GM15510 (cell line): ENCODE data around the gene CD14.

Experiments
- POLR2A ChIP-seq: IDR thresholded peaks from 3 replicates; pipeline ENCODE4 v1.6.1; 2011; ENCODE audit warnings: borderline replicate concordance; ENCODE audit not compliant: insufficient read length; ENCODE audit errors: extremely low read depth

Gene CD14

DNA sequence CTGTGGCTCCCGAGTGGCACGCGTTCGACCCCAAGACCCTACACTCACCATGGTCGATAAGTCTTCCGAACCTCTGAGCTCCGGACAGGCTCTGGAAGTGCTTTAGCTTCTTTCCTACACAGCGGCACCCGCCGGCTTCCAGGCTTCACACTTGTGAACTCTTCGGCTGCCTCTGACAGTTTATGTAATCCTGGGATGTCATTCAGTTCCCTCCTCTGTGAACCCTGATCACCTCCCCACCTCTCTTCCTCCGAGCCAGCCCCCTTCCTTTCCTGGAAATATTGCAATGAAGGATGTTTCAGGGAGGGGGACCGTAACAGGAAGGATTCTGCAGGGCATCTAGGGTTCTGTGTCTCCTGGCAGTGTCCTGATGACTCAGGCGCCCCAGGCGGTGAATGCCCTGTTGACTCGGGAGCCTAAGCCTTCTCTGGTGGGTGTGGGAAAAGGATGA lies at the start of gene CD14:
Gene CD14 (minus strand): TSS at position 155 of the 451 bp plus-strand sequence. CDS start 104 bp downstream, at position 51.
- no peak for TF ChIP-seq POLR2A

DNA sequence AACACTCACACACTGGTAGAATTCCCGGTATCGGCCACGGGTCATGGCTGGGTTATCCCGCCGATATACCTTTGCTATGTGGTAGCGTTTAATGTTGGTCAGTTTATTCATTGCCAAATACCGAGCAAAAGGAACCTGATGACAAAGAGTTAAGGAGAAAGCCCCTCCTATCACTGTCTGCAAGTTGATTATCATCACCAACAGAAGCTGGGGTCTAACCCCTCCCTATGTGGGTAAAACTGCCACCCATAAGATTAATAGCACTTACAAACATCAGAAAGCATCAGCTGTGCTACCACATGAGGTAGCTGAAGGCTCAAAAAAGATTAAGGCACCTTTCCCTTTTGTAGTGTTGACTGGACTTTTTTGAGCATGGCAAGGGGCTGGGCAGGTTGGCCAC lies 46.0 kb upstream of the CD14 start:
- no peak for TF ChIP-seq POLR2A

DNA sequence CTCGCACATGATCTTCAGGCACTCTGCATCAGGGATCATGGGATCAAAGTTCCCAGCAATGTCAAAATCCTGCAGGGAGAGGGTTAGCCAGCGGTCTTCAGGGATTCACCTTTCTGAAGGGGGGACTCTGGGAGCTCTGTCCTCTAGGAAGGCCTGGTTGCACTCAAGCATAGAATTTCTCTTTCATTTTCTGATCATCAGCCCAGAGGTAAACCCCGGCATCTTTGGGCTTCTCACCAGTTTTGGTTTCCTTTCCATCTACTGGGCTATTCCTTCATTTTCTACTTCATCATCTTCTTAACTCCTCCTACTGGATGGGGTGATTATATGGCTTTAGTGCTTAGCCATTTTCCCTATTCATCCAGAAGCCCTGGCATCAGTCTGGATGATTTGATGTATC lies 45.0 kb upstream of the CD14 start:
- TF ChIP-seq POLR2A: no peak

DNA sequence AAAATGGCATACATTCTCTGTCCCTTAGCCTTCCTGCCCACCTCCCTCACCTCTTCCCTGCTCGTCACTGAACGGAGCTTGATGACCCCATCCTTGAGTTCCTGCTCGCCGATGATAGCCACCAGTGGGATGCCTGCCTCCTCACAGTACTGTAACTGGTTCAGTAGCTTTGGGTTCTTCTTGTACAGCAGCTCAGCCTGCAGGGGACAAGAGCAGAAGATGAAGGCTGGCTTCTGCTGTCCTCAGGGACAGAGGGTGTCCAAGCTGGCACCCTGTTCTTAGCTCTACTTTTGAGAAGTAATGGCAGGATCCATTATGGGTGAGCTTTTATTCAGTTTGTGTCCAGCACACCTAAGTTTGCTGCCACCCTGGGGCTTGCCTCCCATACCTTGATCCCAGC lies 41.7 kb upstream of the CD14 start:
- no peak for TF ChIP-seq POLR2A

DNA sequence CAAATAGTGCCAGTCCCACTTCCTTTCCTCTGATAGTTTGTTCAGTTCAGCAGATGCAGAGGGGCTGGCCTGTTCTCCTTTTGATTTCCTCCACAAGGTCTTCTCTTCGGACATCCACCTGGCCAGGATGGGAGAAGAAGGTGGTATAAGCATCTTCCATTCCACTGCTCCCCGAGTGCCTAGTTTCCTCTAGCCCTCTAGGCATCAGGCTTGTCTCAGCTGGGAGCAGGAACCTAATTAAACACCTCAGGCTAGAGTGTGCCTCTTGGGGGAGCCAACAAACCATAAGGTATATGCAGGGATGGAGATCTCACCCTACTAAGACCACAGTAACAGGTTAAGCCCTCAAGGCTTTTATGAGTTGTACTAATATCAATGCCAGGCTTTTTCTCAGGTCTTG lies 41.2 kb upstream of the CD14 start:
- no peak for TF ChIP-seq POLR2A

DNA sequence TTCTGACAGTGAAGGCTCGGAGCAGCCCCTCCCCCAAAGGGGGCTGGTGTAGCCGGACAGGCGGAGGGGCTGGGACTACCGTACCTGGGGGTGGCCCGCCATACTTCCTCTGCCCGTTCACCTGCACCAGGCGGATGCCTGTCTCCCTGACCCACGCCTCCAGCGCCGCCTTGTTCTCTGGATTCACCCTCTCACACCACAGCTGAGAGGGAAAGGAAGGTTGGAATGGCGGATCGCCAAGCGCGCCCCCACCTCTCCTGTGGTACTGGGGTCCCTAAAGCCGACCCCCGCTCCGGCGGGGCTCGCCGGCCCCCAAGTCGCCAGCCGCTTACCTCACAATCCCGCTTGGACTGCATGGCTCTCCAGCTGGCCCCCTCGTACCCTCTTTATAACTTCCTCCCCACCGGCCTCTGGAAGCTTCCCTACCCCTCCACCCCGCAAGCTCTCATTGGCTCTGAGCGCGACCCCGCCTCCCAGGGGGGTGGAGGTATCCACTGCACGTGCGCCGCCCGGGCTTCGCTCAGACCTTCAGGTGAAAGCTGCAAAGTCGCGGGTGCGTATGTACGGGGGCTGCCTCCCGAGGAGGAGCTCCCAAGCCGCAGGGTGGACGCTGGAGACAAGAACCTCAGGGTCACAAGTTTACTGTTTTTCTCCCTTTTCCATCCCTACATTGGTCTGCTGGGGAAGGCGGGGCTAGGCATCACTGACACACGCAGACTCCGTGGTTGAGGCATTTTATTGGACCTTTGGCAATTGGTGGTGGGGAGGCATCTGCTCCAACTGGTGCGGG lies 40.4 kb upstream of the CD14 start, which contains the start of gene DND1:
Gene DND1 (minus strand): TSS at position 390 of the 790 bp plus-strand sequence. CDS start 34 bp downstream, at position 356.
- TF ChIP-seq POLR2A: no peak

DNA sequence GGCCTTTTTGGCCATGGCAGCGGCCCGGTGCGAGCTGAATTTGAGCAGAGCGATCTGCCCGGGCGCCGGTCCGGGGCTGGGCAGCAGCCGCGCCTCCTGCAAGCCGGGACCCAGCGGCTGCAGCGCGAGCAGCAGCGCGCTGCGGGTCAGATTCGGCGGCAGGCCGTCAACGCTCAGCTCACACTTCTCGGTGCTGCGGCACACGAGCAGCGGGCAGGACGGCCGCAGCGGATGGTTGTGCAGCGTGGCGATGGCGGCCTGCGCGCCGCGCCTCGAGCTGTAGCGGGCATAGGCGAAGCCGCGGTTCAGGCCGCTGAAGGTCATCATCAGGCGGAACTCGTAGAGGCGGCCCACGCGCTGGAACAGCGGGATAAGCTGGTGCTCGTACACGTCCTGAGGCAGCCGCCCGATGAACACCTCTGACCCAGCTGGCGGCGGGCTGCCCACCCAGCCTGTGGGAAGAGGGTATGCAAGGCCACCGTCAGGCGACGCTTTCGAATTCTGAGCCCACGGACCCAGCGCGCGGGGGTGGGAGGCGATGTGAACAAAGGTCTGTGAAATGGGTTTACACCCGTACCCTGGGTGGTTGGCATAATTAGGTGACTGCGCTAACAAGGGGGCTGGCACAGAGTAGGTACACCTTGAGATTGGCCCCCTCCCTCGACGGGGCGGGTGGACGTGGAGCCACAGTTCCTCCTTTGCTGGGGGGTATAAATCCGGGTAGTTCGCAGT lies 39.6 kb upstream of the CD14 start:
- no peak for TF ChIP-seq POLR2A

DNA sequence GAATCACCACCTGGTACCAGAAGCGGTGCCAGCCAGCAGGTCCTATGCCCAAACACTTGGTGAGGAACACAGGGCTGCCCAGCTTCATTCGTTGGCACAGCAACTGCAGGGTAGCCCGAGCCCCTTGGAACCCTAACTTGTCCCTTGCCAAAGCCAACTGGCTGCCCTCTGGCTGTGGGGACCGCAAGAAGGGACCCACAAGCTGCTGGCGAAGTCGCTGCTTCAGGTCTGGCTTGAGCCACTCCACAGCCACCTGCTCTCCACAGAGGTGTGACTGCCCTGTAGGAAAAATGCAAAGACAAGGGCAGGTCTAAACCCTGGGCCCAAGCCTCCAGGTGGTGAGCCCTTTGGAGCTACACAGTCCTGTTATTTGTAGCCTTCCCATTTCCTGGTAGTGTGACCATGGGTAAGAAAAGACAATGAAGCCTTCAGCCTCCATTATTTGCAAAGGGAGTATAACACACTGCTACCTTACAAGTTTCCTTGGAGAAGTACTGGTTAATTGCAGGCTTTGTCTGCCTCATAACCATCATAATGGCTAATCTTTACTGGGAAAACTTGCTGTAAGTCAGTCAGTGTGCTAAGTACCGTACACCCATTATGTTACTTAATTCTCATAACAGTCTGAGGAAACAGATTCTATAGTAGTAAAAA lies 38.6 kb upstream of the CD14 start:
- TF ChIP-seq POLR2A: no peak

DNA sequence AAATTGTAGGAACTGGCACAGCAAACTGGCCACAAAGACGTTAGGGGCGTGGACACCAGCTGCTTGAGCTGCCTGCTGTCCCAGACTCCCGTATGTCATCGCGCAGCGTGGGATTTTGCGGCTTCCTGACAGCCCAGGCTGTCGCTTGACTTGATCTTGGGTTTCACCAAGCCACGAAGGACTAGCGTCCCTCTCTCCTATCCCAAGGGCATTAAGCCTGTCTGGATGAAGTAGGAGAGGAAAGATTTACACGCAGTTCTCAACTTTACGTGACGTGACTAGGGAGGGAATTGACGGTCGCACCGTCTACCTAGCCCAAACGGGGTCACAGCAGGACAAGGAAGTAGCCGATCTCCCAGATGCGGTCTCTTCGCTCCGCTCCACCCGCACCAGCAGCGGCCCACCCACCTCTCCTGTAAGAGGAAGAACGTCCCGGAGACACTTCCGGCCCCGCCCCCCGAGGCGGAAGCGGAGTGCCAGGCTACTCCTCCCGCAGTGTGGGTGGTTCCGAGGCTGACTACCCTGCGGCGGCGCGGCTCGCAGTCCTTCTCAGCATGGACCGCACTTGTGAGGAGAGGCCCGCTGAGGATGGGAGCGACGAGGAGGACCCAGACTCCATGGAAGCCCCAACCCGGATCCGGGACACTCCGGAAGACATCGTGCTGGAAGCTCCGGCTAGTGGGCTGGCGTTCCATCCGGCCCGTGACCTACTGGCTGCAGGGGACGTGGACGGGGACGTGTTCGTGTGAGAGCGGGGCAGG lies 31.6 kb upstream of the CD14 start, which contains the start of gene WDR55:
Gene WDR55 (plus strand): TSS at position 546 of the 761 bp plus-strand sequence. CDS start 9 bp downstream, at position 555.
- peak; percentile 96 for TF ChIP-seq POLR2A

DNA sequence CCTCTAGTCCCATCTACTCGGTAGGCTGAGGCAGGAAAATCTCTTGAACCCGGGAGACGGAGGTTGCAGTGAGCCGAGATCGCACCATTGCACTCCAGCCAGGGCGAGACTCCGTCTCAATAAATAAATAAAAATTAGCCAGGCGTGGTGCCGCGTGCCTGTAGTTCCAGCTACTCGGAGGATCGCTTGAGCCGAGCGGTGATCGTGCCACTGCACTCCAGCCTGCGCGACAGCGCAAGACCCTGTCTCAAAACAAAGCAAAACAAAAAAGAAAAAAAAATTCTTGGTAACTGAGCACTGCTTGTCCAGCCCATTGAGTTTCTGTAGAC lies 31.0 kb upstream of the CD14 start:
- TF ChIP-seq POLR2A: no peak

DNA sequence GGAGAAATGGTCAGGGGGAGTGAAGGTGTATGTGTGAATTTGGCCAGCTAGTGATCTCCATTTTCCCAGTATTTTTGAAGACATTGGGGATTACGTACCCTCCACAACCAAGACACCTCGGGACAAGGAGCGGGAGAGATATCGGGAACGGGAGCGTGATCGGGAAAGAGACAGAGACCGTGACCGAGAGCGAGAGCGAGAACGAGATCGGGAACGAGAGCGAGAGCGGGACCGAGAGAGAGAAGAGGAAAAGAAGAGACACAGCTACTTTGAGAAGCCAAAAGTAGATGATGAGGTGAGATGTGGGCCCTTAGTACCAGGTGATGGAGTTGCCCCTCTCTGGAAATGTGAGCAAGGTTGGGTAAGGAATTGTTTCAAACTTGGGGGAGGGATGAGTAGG lies 25.9 kb upstream of the CD14 start:
- no peak for TF ChIP-seq POLR2A

DNA sequence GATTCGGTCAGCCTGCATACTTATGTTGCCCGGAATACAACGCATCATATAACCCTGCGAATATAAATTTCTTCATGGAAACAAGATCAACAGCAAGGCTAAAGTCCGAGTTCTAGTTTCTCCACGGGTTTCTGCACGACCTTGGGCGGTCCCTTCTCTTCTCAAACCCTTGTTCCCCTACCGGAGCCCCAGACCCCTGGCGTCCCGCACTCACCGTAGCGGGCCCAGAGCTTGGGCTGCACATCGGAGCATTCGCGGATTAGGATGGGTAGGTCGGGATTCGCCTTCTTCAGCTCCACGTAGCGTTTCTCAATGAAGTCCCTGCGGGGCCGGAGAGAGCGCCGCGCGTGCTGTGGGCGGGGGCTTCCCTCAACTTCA lies 14.1 kb upstream of the CD14 start:
- TF ChIP-seq POLR2A: no peak

DNA sequence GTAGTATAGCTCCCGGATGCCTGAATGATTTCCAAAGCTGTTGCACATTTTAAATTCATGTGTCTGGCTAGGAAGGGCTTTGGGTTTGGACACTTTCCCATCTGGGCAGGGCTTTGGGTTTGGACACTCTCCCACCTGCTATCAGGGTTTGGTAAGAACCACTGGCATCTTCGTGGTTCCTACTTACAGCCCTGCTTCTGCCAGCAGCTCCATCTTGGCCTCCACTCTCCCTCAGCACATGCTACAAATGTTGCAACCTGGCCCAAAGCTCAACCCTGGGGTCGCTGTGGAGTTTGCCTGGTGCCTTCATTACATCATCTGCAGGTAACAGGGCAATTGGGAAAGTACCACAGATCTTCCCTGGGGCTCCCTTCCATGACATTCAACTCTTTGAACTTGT lies 9.7 kb upstream of the CD14 start:
- TF ChIP-seq POLR2A: no peak

DNA sequence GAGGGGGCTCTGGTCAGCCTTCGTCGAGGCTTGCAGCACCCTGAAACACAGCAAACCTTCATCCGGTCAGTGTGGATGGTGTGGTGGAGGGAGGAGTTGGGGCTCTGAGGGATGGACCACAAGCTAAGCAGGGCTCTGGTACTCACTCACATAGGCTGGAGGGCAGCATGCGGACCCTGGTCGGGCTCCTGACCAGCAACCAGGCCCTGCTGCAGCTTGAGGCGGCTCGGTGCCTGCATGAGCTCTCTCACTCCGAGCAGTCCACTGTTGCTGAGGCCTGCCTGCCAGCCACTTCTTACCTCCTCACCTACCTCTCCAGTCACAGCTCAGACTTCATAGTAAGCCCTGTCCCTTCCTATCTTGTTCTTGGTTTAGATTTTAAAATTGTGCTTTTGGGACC lies 8.7 kb upstream of the CD14 start:
- no peak for TF ChIP-seq POLR2A
